Esophagus (tissue), 2 donors: ENCODE data around the gene PSMD8. TPM values are rescaled to one million over a fixed set of nuclear protein-coding genes. Genes with fewer than 3 reads are reported as not detected.
"Not testable (repeated sequence)": the region's sequence is repeated elsewhere in the genome, so short reads cannot be mapped to it uniquely, and the experiment has no call there.

Experiments
- H3K27ac ChIP-seq, 2 donors: one replicate each; pipeline ENCODE4 v1.5.1; 2013; ENCODE audit warnings: low read depth in 2 of 2, mild to moderate bottlenecking in 2 of 2, inconsistent platforms in 1 of 2, low read length in 1 of 2, moderate library complexity in 1 of 2
- H3K27me3 ChIP-seq, 2 donors: one replicate each; pipeline ENCODE4 v1.6.1; 2013; ENCODE audit warnings: low read length in 2 of 2, control low read depth in 1 of 2, mild to moderate bottlenecking in 1 of 2; ENCODE audit not compliant: insufficient read depth in 2 of 2, control insufficient read depth in 1 of 2
- H3K36me3 ChIP-seq, 2 donors: one replicate each; pipeline ENCODE4 v1.6.1; 2013; ENCODE audit warnings: low read length in 1 of 2; ENCODE audit not compliant: control insufficient read depth in 2 of 2, insufficient read depth in 2 of 2
- H3K4me1 ChIP-seq, 2 donors: one replicate each; pipeline ENCODE4 v1.6.1; 2013; ENCODE audit warnings: low read length in 1 of 2; ENCODE audit not compliant: control insufficient read depth in 2 of 2, insufficient read depth in 2 of 2
- H3K4me3 ChIP-seq, 2 donors: one replicate each; pipeline ENCODE4 v1.5.1; 2013; ENCODE audit warnings: low read length in 2 of 2, mild to moderate bottlenecking in 2 of 2, low read depth in 1 of 2, moderate library complexity in 1 of 2
- H3K9me3 ChIP-seq, 2 donors: one replicate each; pipeline ENCODE4 v1.6.1; 2013; ENCODE audit warnings: mild to moderate bottlenecking in 2 of 2, low read depth in 1 of 2, low read length in 1 of 2, moderate library complexity in 1 of 2; ENCODE audit not compliant: control insufficient read depth in 2 of 2, insufficient read depth in 1 of 2
- WGBS, 2 donors: extraction: QIAGEN DNeasy Blood & Tissue Kit; methylation state at CpG; one replicate each; pipeline ENCODE4 v1.1.7; 2013; 5-methylcytosine and 5-hydroxymethylcytosine counted together
- polyA plus RNA-seq, 2 donors: library from polyadenylated mRNA; stranded (reverse); fragments of 200-250 nt; gene quantifications; one replicate each; pipeline ENCODE4 v1.2.3, GENCODE V29; 2013
- donor health status: healthy with polysubstance abuse.
- donor health status: Bipolar disorder and iron deficiency.

The PSMD8 gene
- polyA plus RNA-seq, 2 donors, result 46.7 to 162 TPM

- WGBS, 2 donors, result 6 to 7% methylated on average over 18 of the region's 18 CpGs
- peaks cover 3 to 17% of the 10 kb centered on the region in 2 donors for H3K36me3 ChIP-seq
- no peaks in the 10 kb centered on the region for H3K9me3 ChIP-seq
- peaks cover 0 to 2% of the 10 kb centered on the region in 2 donors for H3K4me1 ChIP-seq
- H3K27me3 ChIP-seq, result no peaks in the 10 kb centered on the region
- peak overlapping the region; percentile 26 to 73 for H3K4me3 ChIP-seq
- H3K27ac ChIP-seq, result peak overlapping the region; percentile 3 to 73
Measured at GRCh38 chr19:38402623-38402966, 28.2 kb downstream of the PSMD8 start.

- H3K36me3 ChIP-seq, result peaks cover 3 to 17% of the 10 kb centered on the region in 2 donors
- H3K9me3 ChIP-seq, result no peaks in the 10 kb centered on the region
- H3K4me3 ChIP-seq, result peak within 1 kb of the TSS; percentile 73 to 99
- no peaks in the 10 kb centered on the region for H3K27me3 ChIP-seq
- peaks cover 0 to 2% of the 10 kb centered on the region in 2 donors for H3K4me1 ChIP-seq
- peak within 1 kb of the TSS; percentile 86 to 90 for H3K27ac ChIP-seq
- WGBS, 2 donors, result 0 to 1% methylated on average over 60 to 82 of the region's 82 CpGs
Measured at GRCh38 chr19:38402967-38403674, 28.8 kb downstream of the PSMD8 start, which contains the start of gene FAM98C. Gene FAM98C (plus strand): TSS chr19:38403093. CDS start chr19:38403154, 61 bp downstream.

GRCh38 chr19:38404858-38405257 lies 30.5 kb downstream of the PSMD8 start:
- Histone ChIP-seq H3K27me3 (no peaks in the 10 kb centered on the region), H3K36me3 (peaks cover 3 to 17% of the 10 kb centered on the region in 2 donors), H3K9me3 (no peaks in the 10 kb centered on the region), H3K4me1 (peaks cover 0 to 2% of the 10 kb centered on the region in 2 donors), H3K27ac (no peak overlapping the region), H3K4me3 (no peak overlapping the region)
- WGBS, 2 donors, result 91 to 93% methylated on average over 6 of the region's 6 CpGs

GRCh38 chr19:38405276-38405675 lies 30.9 kb downstream of the PSMD8 start:
- Histone ChIP-seq H3K4me1 (peaks cover 0 to 2% of the 10 kb centered on the region in 2 donors), H3K27me3 (no peaks in the 10 kb centered on the region), H3K9me3 (no peaks in the 10 kb centered on the region), H3K4me3 (no peak overlapping the region), H3K36me3 (peaks cover 3 to 17% of the 10 kb centered on the region in 2 donors), H3K27ac (no peak overlapping the region)
- 95% methylated on average over 8 of the region's 8 CpGs for WGBS, 2 donors

- no peak overlapping the region for H3K4me3 ChIP-seq
- H3K27me3 ChIP-seq, result no peaks in the 10 kb centered on the region
- peaks cover 3 to 16% of the 10 kb centered on the region in 2 donors for H3K36me3 ChIP-seq
- 54 to 56% methylated on average over 7 of the region's 7 CpGs for WGBS, 2 donors
- no peak overlapping the region for H3K27ac ChIP-seq
- no peaks in the 10 kb centered on the region for H3K4me1 ChIP-seq
- H3K9me3 ChIP-seq, result no peaks in the 10 kb centered on the region
Measured at GRCh38 chr19:38409631-38410133, 35.3 kb downstream of the PSMD8 start.

- not testable (repeated sequence) for H3K4me1 ChIP-seq, H3K9me3 ChIP-seq, H3K27me3 ChIP-seq, H3K27ac ChIP-seq, H3K4me3 ChIP-seq, H3K36me3 ChIP-seq
- 78 to 82% methylated on average over 6 of the region's 6 CpGs for WGBS, 2 donors
Measured at GRCh38 chr19:38410407-38410806, 36.0 kb downstream of the PSMD8 start.

GRCh38 chr19:38411041-38411712 lies 36.8 kb downstream of the PSMD8 start:
- WGBS, 2 donors, result 83 to 85% methylated on average over 12 to 13 of the region's 13 CpGs
- no peak overlapping the region for H3K4me3 ChIP-seq
- H3K27me3 ChIP-seq, result no peaks in the 10 kb centered on the region
- no peak overlapping the region for H3K27ac ChIP-seq
- H3K4me1 ChIP-seq, result no peaks in the 10 kb centered on the region
- H3K36me3 ChIP-seq, result peaks cover 3 to 7% of the 10 kb centered on the region in 2 donors
- no peaks in the 10 kb centered on the region for H3K9me3 ChIP-seq

GRCh38 chr19:38411898-38412297 lies 37.5 kb downstream of the PSMD8 start:
- not testable (repeated sequence) for H3K36me3 ChIP-seq, H3K27me3 ChIP-seq, H3K4me1 ChIP-seq, H3K4me3 ChIP-seq, H3K9me3 ChIP-seq, H3K27ac ChIP-seq
- 85% methylated on average over 5 of the region's 5 CpGs for WGBS, 2 donors

- 89 to 91% methylated on average over 8 of the region's 8 CpGs for WGBS, 2 donors
- Histone ChIP-seq H3K27me3 (no peaks in the 10 kb centered on the region), H3K4me3 (no peak overlapping the region)
Measured at GRCh38 chr19:38412491-38412890, 38.1 kb downstream of the PSMD8 start.

More at GRCh38 chr19:38412491-38412890, 38.1 kb downstream of the PSMD8 start:
- Histone ChIP-seq H3K36me3 (no peaks in the 10 kb centered on the region), H3K9me3 (no peaks in the 10 kb centered on the region), H3K27ac (no peak overlapping the region), H3K4me1 (no peaks in the 10 kb centered on the region)
